Activated naive CD4-positive, alpha-beta T cell treated with anti-CD3 and anti-CD28 coated beads for 36 hours (primary cell): Measurements from ENCODE around the gene ANKRD16. TPM values are rescaled to one million over a fixed set of nuclear protein-coding genes. Genes with fewer than 3 reads are reported as not detected.

Source experiments
- total RNA-seq, 2 experiments: library from RNA; stranded (reverse); gene quantifications; one replicate each; pipeline ENCODE4 v1.2.3, GENCODE V29; 2021

The ANKRD16 gene
- total RNA-seq, 2 experiments from 2014 or later: 3.6 to 3.9 TPM

Other genes with a start within 250 kb of the ANKRD16 start
- 1 to 10 TPM; 7.0 to 7.2 TPM for gene ASB13, start 223.3 kb downstream of the ANKRD16 start, total RNA-seq
- gene TASOR2, start 205.1 kb downstream of the ANKRD16 start, total RNA-seq: 10 to 100 TPM; 36.4 to 37.7 TPM
- gene GDI2, start 76.5 kb downstream of the ANKRD16 start, total RNA-seq: 100 to 1,000 TPM; 277 to 288 TPM
- gene FBH1, start 350 bp upstream of the ANKRD16 start, total RNA-seq: 10 to 100 TPM; 40.4 to 42.7 TPM
- 10 to 100 TPM; 14.7 to 16.3 TPM for gene IL15RA, start 87.7 kb upstream of the ANKRD16 start, total RNA-seq
- gene IL2RA, start 172.5 kb upstream of the ANKRD16 start, total RNA-seq: 100 to 1,000 TPM; 443 to 471 TPM
- 100 to 1,000 TPM; 157 to 162 TPM for gene RBM17, start 199.1 kb upstream of the ANKRD16 start, total RNA-seq